Stimulated activated CD4-positive, alpha-beta T cell treated with anti-CD3 and anti-CD28 coated beads, Interleukin-4, amount 100 ng/mL, for 4 hours (primary cell): ENCODE results near the gene METTL8.

Experiments used
- DNase-seq, 2 experiments: peaks; one replicate each; pipeline ENCODE4 v3.0.0-alpha.2; 2020

METTL8 gene

GRCh38 chr2:171433763-171434012 is at the start of gene METTL8:
TSS of gene METTL8 (minus strand) at chr2:171433990. CDS start at chr2:171392185, 41,805 bp downstream.
- DNase-seq: no peak

GRCh38 chr2:171482877-171483276 is 49.1 kb upstream of the METTL8 start:
- no peak for DNase-seq

- DNase-seq: no peak
Measured at GRCh38 chr2:171482308-171482707, 48.5 kb upstream of the METTL8 start.

DNA sequence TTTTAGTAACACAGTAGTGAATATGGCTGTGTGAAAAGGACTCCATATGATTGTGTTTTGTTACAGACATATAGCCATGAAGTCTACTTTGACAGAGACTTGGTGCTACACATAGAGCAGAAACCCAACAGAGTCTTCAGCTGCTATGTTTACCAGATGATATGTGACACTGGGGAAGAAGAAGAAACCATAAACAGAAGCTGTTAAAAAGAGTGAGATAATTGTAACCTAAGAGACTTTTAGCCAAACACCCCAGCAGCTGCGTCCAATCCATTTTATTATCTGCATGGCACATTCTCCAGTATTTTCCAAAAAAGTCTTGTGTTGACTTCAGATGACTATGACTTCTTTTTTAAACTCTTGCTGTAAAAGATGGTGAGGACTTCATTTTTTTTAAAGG is 47.1 kb upstream of the METTL8 start:
- no peak for DNase-seq

DNA sequence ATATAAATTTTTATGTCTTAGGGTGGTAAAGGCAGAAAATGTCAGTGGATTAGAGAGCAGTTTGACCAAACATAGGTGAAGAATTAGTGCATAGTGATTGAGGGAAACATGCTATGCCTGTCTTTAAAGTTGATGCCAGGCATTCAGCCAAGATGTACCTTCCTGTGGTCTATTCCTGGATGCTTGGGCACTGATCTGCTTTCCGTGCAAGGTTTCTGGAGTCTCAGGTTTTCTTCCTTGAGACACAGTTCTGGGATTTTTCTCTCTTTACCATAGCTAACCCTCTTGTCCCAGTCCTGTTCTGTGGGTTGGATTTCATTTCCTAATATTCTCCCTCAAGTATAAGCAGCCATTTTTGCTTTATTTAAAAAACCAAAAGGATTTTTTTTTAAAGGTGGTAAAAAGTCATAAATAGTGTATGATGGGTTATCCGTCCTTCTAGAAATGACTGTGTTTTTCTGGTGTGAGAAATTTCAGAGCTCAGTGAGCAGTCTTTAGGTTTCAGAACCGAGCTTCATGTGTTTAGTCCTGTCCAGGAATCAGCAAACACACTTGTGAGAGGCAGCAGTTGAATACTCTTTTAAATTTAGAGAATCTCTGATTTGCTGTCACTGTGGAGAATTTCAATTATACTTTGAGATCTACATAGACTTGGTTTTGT is 45.5 kb upstream of the METTL8 start:
- no peak for DNase-seq

GRCh38 chr2:171478345-171478744 is 44.6 kb upstream of the METTL8 start:
- no peak for DNase-seq

- DNase-seq: no peak
Measured at GRCh38 chr2:171475979-171476378, 42.2 kb upstream of the METTL8 start.

GRCh38 chr2:171470129-171470528 is 36.3 kb upstream of the METTL8 start:
- DNase-seq: no peak

- DNase-seq: no peak
Measured at GRCh38 chr2:171469176-171469575, 35.4 kb upstream of the METTL8 start.

DNA sequence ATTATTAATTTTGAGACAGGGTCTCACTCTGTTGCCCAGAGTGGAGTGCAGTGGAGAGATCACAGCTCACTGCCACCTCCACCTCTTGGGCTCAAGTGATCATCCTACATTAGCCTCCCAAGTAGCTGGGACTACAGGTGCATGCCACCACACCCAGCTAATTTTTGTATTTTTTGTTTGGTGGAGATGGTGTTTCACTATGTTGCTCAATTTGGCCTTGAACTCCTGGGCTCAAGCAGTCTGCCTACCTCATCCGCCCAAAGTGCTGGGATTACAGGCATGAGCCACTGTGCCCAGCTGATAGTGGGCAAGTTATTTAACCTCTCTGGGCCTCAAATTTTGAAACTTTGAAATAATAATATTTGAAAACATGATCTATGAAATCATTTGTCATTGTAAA is 26.7 kb upstream of the METTL8 start:
- no peak for DNase-seq

GRCh38 chr2:171459498-171459897 is 25.7 kb upstream of the METTL8 start:
- DNase-seq: no peak

DNA sequence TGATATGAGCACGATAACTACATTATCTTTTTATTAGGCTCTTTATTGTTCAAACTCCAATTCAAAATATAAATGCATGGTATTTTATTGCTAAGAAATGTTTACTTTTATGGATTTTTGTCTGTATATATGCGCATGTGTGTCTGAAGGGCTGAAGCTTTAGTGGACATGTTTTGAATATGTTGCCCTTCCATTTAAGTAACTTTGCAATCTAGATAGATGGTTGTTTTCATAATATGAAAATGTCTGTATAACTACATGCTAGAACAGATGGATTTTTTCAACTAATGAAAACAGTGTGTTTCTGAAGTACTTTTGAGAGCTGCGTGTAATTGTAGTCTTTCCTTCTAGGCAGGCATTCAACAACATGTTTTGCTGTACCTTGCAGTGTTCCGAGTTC is 19.0 kb upstream of the METTL8 start:
- no peak for DNase-seq

GRCh38 chr2:171451074-171451473 is 17.3 kb upstream of the METTL8 start:
- DNase-seq: no peak

DNA sequence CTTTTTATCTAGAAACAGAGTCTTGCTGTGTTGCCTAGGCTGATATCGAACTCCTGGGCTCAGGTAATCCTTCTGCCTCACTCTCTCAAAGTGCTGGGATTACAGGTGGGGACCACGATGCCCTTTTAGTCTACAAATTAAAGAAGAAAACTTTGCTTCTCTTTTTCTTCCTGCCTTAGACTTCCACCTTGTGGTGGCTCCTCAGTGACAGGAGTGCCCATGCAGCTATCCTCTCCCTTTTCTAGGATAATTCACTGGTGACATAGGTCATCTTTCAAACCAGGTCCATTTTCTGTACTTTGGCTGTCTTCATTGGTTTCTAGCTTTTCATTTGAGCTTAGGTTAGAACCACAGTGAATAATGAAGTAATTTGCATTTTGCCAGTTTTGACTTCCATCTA is 13.9 kb upstream of the METTL8 start:
- DNase-seq: no peak

GRCh38 chr2:171441470-171441869 is 7.7 kb upstream of the METTL8 start:
- DNase-seq: no peak

- DNase-seq: no peak
Measured at GRCh38 chr2:171436307-171436706, 2.5 kb upstream of the METTL8 start.

DNA sequence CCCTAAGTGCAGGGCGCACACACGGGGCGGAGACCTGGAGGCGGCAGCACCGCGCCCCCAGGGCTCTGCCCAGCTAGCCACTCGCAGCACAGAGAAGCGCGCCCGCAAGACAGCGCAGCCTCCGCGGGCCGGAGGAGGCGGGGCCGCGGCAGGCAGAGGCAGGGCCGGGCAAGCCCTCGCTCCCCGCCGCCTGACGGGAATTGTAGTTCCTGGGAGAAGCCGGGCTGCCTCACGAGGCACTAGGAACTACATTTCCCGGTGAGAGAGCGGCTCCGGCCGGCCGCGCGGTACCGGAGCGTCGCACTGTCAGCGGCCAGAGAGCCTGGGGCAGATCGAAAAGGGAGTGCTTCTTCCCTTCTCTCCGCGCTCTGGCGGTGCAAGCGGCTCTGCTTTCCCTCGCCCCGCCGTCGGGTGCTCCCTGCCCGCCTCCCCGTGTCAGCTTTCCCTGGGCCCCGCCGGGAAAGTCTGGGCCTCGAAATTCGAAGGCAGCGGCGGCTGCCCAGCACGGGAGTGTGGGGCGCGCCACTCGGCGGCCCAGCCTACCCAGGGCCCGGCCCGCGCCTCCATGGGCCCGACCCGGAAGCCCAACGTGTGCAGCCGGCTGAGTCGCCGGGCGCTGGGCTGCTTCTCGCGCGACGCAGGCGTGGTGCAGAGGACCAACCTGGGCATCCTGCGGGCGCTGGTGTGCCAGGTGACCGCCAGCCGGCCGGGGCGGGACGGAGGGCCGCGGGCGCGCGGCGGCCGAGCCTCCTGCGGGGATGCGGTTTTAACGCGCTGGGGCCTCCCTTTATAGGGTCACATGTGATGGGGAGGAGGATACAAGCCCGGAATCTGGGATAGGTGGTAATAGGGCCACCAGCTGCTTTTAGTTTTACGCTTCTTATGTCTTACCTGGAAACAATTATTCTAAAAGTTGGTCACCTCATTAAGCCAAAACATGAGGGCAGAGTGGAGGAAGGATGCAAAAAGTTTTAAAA is 511 bp upstream of the METTL8 start, which contains the start of gene DCAF17:
Gene DCAF17, plus strand, starts transcription at position 214 of the 977 bp plus-strand sequence. Its CDS starts 352 bp downstream, at position 566.
- peak; percentile 92 to 95 for DNase-seq

GRCh38 chr2:171432969-171433762 is 624 bp downstream of the METTL8 start:
- DNase-seq: peak; percentile 40 to 49

DNA sequence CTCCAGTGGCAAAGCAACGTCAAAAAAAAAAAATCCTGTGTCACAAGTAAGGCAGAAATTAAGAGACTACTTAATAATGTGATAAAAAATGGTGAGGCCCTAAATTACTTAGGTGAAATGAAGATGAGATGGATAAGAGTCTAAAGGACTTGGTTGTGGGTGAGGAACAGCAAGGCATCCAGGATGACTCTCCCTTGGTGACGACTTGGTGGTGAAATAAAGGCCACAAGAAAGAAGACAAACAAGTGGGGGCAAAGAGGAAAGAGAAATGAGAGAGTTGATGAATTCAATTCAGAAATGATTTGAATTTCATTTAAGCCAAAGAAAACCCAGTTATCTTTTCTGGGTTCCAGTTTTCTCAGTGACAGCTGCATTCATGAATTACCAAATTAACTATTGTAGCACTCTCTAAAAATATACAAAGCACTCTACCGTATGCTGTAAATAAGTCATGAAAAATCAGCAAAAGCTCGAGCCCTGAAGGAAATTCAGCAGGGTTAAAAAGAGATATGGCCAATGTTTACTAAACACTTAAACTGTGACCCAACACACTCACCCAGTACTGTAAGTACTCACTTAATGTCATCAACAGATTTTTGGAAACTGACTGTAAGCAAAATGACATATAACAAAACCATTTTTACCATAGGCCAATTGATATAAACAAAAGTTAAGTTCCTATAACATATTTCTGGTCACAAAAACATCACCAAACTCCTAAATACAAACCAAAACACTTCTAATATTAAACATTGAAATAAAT is 1.4 kb downstream of the METTL8 start:
- no peak for DNase-seq

- DNase-seq: no peak
Measured at GRCh38 chr2:171431677-171432167, 2.1 kb downstream of the METTL8 start.

DNA sequence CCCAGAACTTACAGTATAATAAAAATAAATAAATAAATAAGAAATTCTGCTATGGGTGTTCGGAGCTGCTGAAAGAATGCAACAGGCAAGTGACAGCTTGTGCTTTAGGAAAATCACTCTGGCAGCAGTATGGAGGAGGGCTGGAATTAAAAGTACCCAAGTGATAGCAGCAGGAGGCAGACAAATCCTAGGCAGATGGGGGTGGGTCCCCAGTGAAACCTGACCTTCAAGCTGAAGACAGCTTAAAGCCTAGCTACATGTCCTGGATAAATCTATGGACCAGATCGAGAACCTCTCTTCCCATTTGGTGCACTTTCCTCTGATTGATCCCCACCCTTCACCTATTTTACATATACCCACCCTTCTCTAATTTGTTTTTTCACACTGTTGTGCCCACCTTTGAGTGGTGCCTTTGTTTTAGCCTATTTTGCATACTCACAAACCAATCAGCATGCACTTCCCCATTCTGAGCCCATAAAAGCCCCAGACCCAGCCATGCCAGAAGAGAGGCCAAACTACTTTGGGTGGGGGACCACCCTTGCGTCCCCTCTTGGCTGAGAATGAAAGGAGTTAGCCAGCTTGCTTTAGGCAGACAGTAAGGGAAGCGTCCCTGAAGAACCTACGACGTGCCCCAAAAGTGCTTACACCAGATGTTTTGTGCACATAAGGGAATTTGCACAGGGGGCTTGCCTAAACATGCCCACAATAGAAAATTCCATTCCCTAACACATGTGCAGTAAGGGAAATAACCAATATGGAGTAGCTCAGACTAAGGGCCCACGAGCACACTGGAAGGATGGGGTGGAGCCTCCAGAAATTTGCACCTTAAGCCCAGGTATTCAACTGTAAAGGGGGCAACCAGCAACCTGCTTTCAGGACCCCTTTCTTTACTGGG is 3.0 kb downstream of the METTL8 start:
- DNase-seq: no peak
